Measurements from ENCODE around the gene GCG. TPM values are rescaled to one million over a fixed set of nuclear protein-coding genes. Genes with fewer than 3 reads are reported as not detected.
A peak's percentile ranks its signal among the peaks of the same experiment; 100 is the strongest.

The GCG gene
- total RNA-seq, 1 donor from 2014 or later = 128 TPM

DNA sequence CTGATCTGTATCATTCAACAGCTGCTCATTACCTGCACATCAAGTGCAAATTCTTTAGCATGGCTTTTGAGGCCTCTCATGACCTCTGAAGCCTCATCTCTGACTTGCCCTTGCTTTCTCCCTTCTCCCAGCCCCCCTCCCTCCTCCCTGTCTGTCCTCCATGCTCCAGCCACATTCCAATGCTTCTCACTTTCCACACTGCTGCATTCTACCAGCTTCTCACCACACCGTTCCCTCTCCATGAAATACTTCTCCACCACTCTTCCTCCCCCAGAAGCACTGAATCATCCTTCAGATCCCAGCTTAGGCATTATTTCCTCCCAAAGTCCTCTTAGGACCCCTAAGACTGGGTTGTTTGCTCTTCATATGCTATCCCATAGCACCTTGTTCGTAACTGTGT, 26.9 kb downstream of the GCG start:
- no peaks in the 10 kb centered on the region for H3K36me3 Mint-ChIP-seq (ENCODE audit: insufficient read depth)
- TF ChIP-seq, protein P1, sequence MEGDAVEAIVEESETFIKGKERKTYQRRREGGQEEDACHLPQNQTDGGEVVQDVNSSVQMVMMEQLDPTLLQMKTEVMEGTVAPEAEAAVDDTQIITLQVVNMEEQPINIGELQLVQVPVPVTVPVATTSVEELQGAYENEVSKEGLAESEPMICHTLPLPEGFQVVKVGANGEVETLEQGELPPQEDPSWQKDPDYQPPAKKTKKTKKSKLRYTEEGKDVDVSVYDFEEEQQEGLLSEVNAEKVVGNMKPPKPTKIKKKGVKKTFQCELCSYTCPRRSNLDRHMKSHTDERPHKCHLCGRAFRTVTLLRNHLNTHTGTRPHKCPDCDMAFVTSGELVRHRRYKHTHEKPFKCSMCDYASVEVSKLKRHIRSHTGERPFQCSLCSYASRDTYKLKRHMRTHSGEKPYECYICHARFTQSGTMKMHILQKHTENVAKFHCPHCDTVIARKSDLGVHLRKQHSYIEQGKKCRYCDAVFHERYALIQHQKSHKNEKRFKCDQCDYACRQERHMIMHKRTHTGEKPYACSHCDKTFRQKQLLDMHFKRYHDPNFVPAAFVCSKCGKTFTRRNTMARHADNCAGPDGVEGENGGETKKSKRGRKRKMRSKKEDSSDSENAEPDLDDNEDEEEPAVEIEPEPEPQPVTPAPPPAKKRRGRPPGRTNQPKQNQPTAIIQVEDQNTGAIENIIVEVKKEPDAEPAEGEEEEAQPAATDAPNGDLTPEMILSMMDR (IDR thresholded peaks at IDR 0.05; ENCODE audit: unreplicated experiment) = no peak
- no peak overlapping the region for H3K4me3 Mint-ChIP-seq (ENCODE audit: low read depth)
- no peak for DNase-seq (ENCODE audit: low spot score, unreplicated experiment)
- H3K4me1 Mint-ChIP-seq (ENCODE audit: low read depth) = no peaks in the 10 kb centered on the region
- H3K9me3 Mint-ChIP-seq (ENCODE audit: low read depth) = no peaks in the 10 kb centered on the region
- H3K27ac Mint-ChIP-seq = no peak overlapping the region
- peaks cover 8% of the 10 kb centered on the region for H3K27me3 Mint-ChIP-seq

DNA sequence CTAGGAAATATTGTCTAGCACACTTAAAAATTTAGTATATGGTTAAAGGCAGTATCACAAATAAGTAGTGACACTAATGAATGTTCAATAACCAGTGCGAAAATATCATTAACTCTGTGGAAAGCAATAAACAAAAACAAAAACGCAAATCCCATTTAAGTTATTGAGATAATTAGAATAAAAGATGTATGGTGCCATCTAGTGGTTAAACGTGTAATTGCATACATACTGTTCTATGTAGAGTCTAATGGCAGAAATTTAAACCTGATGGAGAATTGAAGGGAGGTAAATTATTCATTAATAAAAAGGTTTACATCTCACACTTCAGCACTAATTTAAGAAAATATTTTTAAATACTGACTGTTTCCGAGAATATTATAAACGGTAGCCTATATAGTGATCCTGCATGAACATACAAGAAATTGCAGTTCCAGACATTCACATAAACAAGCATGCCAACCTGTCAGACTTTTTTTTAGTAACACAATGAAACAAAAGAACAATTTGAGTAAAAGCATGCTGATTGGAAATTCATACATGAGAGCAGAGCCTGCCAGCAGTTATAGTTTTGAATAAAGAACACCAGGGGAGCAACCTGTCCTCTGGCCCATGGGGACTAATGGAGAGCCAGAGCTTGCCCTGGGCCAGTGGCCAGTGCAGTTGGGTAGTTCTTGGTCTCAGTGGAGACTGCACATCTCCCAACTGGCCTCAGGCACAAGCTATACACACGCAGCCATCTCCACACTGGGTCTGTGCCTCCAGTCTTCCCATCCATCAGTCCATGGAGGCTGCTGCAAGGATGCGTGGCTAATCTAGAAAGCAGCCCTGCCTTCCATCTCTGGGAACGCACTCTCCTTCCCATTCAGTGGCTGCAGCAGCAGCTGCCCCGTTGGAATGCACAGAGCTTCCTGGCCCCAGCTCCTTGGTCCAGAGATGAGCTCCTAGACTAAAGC, 28.0 kb downstream of the GCG start:
- H3K4me1 Mint-ChIP-seq (ENCODE audit: low read depth) = no peaks in the 10 kb centered on the region
- H3K9me3 Mint-ChIP-seq (ENCODE audit: low read depth) = no peaks in the 10 kb centered on the region
- H3K36me3 Mint-ChIP-seq (ENCODE audit: insufficient read depth) = no peaks in the 10 kb centered on the region
- TF ChIP-seq, protein P1 (IDR thresholded peaks at IDR 0.05; ENCODE audit: unreplicated experiment) = peak; percentile 90
- DNase-seq (ENCODE audit: low spot score, unreplicated experiment) = no peak
- no peak overlapping the region for H3K27ac Mint-ChIP-seq
- no peak overlapping the region for H3K4me3 Mint-ChIP-seq (ENCODE audit: low read depth)
- H3K27me3 Mint-ChIP-seq = peaks cover 8% of the 10 kb centered on the region

DNA sequence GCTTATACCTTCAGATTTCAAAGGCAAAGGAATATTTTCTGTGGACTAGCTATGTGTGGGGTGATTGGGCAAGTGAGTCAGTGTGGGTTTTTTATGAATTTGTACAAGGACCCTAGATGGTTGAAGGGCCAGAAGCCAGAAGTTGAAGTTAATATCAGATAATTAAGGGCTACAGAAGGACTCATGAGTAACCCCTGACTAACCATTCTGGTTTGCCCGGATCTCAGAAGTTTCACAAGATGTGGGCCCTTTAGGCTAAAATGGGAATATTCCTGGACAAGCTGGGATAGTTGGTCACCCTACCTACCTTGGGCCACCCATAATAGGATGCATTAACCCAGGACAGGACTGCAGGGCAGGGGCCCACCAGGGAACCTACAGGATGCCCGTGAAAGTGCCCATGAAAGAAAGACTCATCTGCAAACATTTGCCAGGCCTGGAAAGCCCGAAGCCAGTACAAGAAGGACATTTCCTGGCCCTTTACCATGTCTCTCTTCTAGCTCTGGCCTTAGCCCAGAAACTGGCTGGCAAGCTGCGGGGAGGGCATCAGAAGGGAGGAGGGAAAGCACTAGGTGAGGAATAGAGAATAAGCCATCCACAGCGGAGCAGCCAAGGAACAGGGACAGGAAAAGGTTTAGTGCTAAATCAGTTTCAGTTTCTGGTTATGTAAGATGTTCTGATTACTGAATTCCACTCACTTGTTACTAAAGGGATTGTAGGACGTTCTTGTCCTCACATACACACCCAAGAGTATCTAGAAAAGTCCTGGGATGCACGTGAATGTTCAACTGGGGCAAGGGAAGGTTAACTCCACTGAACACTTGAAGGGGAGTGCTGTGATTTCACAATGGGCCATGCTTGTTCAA, 33.6 kb downstream of the GCG start:
- no peak overlapping the region for H3K4me3 Mint-ChIP-seq (ENCODE audit: low read depth)
- H3K4me1 Mint-ChIP-seq (ENCODE audit: low read depth) = no peaks in the 10 kb centered on the region
- no peak overlapping the region for H3K27ac Mint-ChIP-seq
- TF ChIP-seq, protein P1 (IDR thresholded peaks at IDR 0.05; ENCODE audit: unreplicated experiment) = no peak
- peaks cover 3% of the 10 kb centered on the region for H3K27me3 Mint-ChIP-seq
- no peak for DNase-seq (ENCODE audit: low spot score, unreplicated experiment)
- peaks cover 8% of the 10 kb centered on the region for H3K9me3 Mint-ChIP-seq (ENCODE audit: low read depth)
- H3K36me3 Mint-ChIP-seq (ENCODE audit: insufficient read depth) = no peaks in the 10 kb centered on the region

DNA sequence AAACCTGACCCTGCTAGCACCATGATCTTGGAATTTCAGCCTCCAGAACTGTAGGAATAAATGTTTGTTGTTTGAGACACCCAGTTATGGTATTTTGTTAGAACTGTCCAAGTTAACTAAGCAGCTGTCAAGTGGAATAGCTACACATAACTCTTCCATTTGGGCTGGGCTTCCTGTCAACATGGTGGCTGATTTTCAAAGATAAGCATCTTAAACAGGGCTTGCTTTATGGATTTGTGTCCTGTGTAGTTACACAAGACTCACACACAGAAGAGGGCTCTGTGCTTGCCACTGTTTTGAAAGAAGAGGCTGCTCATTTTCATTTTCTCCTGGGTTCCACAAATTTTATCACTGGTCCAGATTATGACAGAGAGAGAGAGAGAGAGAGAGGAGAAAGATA, 35.7 kb downstream of the GCG start:
- no peaks in the 10 kb centered on the region for H3K36me3 Mint-ChIP-seq (ENCODE audit: insufficient read depth)
- H3K9me3 Mint-ChIP-seq (ENCODE audit: low read depth) = peaks cover 8% of the 10 kb centered on the region
- peaks cover 3% of the 10 kb centered on the region for H3K27me3 Mint-ChIP-seq
- no peak overlapping the region for H3K4me3 Mint-ChIP-seq (ENCODE audit: low read depth)
- H3K27ac Mint-ChIP-seq = no peak overlapping the region
- no peaks in the 10 kb centered on the region for H3K4me1 Mint-ChIP-seq (ENCODE audit: low read depth)
- no peak for DNase-seq (ENCODE audit: low spot score, unreplicated experiment)
- TF ChIP-seq, protein P1 (IDR thresholded peaks at IDR 0.05; ENCODE audit: unreplicated experiment) = no peak

DNA sequence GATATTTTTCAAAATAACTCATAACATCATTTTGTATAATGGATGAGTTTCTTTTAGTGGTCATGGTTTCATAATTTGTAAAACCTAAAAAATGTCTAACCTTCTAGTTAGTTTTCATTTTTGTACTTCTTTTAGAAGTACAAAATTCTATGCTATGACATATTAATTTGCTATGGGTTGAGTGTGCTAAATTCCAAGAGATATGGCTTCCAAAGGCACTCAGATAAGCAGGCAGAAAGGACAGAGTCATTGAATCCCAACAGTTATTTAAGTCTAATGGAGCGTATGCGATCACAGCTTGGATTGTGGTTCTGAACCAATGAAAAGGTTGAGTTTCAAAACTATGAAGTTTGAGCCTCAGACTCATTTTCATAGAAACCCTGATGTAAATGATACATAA, 37.0 kb downstream of the GCG start:
- TF ChIP-seq, protein P1 (IDR thresholded peaks at IDR 0.05; ENCODE audit: unreplicated experiment) = no peak
- no peaks in the 10 kb centered on the region for H3K4me1 Mint-ChIP-seq (ENCODE audit: low read depth)
- H3K9me3 Mint-ChIP-seq (ENCODE audit: low read depth) = peaks cover 8% of the 10 kb centered on the region
- H3K27ac Mint-ChIP-seq = no peak overlapping the region
- H3K27me3 Mint-ChIP-seq = peaks cover 3% of the 10 kb centered on the region
- no peak for DNase-seq (ENCODE audit: low spot score, unreplicated experiment)
- H3K36me3 Mint-ChIP-seq (ENCODE audit: insufficient read depth) = no peaks in the 10 kb centered on the region
- H3K4me3 Mint-ChIP-seq (ENCODE audit: low read depth) = no peak overlapping the region

Measured in progenitor cell of endocrine pancreas (in vitro differentiated cells).